Stimulated activated CD4-positive, alpha-beta T cell treated with anti-CD3 and anti-CD28 coated beads, Interleukin-15, amount 100 ng/mL, for 48 hours (primary cell): ENCODE results near the gene SCML2.
"Not testable (repeated sequence)": the region's sequence is repeated elsewhere in the genome, so short reads cannot be mapped to it uniquely, and the experiment has no call there.

Source experiments
- DNase-seq, 2 donors: peaks; one replicate each; pipeline ENCODE4 v3.0.0-alpha.2; 2020; ENCODE audit warnings: low read depth in 2 of 2

SCML2 gene

GRCh38 chrX:18354369-18355223 is at the start of gene SCML2:
TSS of gene SCML2 (minus strand) at chrX:18354688. CDS start at chrX:18334071, 20,617 bp downstream.
- peak in 1 of 2 donors; percentile 25 for DNase-seq

- DNase-seq: no peak
These were observed 47.3 kb upstream of the SCML2 start for GRCh38 chrX:18401848-18402213.

- no peak for DNase-seq
These were observed 40.0 kb upstream of the SCML2 start for GRCh38 chrX:18394477-18394876.

GRCh38 chrX:18390941-18391538 is 36.6 kb upstream of the SCML2 start:
- peak; percentile 29 to 46 for DNase-seq

GRCh38 chrX:18389966-18390365 is 35.5 kb upstream of the SCML2 start:
- DNase-seq: no peak

- peak in 1 of 2 donors; percentile 8 for DNase-seq
These were observed 23.3 kb upstream of the SCML2 start for GRCh38 chrX:18377796-18378195.

GRCh38 chrX:18375131-18375805 is 20.8 kb upstream of the SCML2 start:
- not testable (repeated sequence) for DNase-seq

- DNase-seq: not testable (repeated sequence)
These were observed 14.6 kb upstream of the SCML2 start for GRCh38 chrX:18369096-18369495.

- no peak for DNase-seq
These were observed 13.9 kb upstream of the SCML2 start for GRCh38 chrX:18368402-18368801.

DNA sequence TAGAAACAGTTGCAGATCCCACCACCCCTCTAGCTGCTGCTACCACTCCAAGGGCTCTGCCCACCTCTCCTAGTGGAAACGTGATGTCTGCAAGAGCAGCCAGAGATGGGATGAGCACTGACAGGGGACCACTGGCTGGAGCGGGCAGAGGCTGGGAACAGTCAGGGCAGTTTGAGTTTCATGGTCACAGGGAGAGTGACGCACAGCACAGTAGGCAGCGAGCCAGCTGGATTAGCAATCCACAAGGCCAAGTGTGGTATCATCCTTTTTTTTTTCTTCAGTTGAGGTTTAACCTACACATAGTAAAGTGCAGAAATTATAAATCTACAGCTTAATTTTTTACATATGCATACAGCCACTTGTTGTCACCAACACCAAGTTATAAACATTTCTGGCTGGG is 6.4 kb upstream of the SCML2 start:
- DNase-seq: no peak

- DNase-seq: peak in 1 of 2 donors; percentile 1
These were observed 538 bp downstream of the SCML2 start for GRCh38 chrX:18353931-18354368.

DNA sequence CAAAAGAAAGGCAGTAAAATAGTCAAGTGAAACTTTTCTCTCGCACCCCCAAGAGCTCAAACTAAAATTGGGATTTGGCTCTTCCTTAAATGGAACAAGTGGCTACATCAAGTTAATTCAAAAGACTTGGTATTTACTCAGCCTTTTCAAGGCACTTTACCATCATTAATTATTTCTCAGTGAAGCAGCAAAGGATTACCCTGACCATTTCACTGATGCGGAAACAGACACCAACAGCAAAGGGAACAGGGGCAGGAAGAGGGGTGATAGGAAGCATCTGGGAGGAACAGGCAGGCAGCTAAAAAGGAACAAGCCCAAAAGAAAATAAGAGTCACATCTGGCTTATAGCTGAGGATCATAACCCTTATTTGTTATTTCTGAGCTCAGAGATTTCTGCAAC is 2.7 kb downstream of the SCML2 start:
- no peak for DNase-seq

- no peak for DNase-seq
These were observed 6.4 kb downstream of the SCML2 start for GRCh38 chrX:18348047-18348446.

DNA sequence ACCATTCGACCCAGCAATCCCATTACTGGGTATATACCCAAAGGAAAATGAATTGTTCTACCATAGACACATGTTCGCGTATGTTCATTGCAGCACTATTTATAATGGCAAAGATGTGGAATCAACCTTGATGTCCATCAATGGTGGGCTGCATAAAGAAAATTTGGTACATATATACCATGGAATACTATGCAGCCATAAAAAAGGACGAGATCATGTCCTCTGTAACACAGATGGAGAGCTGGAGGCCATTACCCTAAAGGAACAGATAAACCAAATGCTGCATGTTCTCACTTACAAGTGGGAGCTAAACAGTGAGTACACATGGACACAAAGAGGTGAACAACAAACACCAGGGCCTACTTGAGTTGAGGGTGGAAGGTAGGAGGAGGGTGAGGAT is 45.1 kb downstream of the SCML2 start:
- DNase-seq: no peak

DNA sequence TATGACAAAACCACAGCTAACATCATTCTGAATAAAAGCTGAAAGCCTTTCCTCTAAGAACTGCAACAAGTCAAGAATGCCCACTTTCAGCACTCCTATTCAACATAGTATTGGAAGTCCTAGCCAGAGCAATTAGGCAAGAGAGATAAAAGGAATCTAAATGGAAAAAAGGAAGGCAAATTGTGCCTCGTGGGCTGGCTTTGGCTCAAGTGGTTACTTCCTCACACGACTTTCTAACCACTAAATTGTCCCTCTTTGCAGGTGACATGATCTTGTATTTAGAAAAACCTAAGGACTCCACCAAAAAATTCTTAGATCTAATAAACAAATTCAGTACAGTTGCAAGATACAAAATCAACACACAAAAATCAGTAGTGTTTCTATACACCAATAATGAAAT is 57.2 kb downstream of the SCML2 start:
- no peak for DNase-seq

- no peak for DNase-seq
These were observed 59.6 kb downstream of the SCML2 start for GRCh38 chrX:18294893-18295292.

- DNase-seq: no peak
These were observed 63.4 kb downstream of the SCML2 start for GRCh38 chrX:18291006-18291545.

DNA sequence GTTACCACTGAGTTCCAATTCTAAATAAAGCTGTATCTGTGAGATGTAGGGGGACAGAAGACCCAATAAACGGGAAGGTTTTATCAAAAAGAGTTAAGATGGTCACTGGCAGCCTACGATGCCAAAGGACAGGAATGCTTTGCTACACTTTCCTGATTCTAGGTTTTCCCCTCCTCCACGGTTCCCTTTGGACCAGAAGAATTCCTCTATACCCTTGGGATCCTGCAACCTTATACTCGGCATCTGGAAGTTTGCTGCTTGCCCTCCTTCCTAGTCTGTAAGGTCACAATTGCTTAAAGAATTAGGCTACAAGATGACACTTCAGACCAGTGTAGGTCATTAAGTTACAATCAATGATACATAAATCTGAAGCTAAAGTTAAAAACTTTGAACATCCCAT is 64.3 kb downstream of the SCML2 start:
- DNase-seq: no peak

GRCh38 chrX:18288716-18289115 is 65.8 kb downstream of the SCML2 start:
- no peak for DNase-seq

DNA sequence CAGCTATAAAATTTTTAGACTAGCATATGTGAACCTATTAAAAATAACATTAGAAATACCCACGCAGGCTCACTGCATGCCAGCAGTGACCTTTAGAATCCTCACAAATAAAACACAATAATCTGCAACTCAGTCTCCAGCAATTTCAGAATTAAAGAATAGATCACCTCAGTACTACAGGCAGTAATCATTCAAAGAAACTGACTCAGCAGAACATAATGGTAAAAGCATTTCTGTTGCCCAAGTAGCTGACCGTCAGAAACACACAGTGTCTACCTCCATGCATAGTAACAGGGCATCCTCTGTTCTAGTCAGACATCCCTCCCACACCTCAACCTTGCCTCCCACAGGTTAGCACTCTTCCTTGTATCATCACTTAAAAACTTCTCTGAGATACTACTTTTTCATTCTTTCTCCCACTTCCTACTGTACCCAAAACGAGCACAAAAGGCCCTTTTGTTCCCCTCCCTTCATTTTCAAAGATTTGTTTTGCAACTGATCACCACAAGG is 68.1 kb downstream of the SCML2 start:
- no peak for DNase-seq

DNA sequence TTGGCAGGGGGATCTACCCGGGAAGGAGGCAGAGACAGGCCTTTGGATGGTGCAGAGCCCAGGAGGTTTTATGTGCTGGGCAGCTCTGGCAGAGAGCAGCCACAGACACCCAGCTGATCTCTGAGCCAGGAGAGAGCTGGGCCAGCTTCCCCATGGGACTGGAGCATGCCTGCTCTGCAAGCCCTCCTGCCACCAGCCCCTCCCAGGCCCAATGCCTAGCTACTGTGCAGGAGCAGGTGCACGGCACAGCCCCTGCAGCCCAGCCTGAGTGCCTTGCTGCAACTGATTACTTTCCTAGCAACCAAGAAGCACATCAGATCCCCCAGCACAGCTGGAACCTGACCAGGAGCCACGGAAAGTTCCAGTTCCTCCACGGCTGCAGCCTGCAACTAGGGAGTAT is 76.0 kb downstream of the SCML2 start:
- no peak for DNase-seq

- no peak for DNase-seq
These were observed 82.3 kb downstream of the SCML2 start for GRCh38 chrX:18272222-18272621.
